Kasumi-1 (cell line): Measurements from ENCODE around the gene PTCD1.

ENCODE experiments used
- DNase-seq, 2 experiments: peaks; one replicate each; lab custom pipeline; 2025; lab: John Stamatoyannopoulos, UW

The PTCD1 gene

DNA sequence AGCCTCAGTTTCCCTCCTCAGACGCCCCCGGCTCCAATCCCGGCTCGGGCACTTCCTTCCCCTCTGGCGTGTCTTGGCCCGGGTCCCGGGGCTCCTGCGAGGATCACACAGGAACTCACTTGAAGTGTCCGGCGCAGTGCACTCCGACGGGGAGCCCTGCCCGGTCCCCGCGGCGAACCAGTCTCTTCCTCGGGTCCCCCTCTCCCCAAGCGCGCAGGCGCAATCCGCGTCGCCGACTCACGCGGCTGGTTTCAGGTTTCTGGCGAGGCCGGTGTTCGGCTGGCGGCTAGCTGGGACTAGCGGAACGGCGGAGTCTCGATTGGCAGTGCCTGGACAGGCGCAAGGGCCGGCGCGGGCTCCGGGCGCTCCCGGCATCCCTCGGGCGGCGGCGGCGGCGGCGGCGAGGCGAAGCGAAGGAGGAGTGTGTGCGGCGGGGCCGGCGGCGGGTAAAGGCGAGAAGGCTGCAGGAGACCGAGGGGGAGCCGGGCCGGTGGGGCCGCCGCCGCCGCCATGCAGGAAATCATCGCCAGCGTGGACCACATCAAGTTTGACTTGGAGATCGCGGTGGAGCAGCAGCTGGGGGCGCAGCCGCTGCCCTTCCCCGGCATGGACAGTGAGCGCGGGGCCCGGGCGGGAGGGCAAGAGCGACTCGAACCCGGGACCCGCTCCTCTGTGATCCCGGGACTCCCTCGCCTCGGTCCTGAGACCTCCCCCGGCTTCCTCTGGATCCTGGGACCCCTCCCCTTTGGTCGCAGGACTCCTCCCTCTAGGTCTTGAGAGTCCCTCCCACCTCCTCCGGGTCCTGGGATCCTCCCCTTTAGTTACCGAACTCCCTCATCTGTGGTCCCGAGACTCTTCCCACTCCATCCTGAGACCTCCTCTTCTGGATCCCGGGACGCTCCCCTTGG is at the start of gene PTCD1, which contains the start of gene CPSF4:
PTCD1 (minus strand) TSS at position 226 of the 908 bp plus-strand sequence. CDS start 3,556 bp downstream, outside the sequence.
CPSF4 (plus strand) TSS at position 371 of the 908 bp plus-strand sequence; CDS start at position 511, 140 bp downstream.
- DNase-seq = peak; percentile 92 to 93

GRCh38 chr7:99485094-99485493 is 46.5 kb upstream of the PTCD1 start:
- no peak for DNase-seq

GRCh38 chr7:99478464-99479440 is 40.2 kb upstream of the PTCD1 start:
- no peak for DNase-seq

DNA sequence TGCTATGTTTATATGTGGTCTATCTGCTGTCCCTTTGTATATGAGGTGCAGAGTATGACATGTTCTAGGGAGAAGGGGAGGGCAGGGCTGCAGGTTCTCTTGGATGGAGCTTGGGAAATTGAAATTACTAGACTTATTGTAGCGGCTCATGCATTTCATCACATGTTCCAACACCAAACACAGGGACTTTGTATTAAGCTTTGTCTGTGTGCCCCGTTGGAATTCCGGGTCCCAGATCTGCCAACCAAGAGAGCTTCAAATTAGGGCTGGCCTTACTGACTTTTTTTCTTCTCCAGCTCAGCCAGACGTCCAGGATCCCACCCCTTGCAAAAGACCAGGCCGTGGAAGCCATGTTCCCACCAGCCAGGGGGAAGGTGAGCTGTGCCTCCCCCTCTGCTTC is 37.5 kb upstream of the PTCD1 start:
- DNase-seq = no peak

GRCh38 chr7:99473315-99473596 is 34.7 kb upstream of the PTCD1 start:
- peak; percentile 88 to 93 for DNase-seq

GRCh38 chr7:99472561-99473314 is 34.1 kb upstream of the PTCD1 start, which contains the start of gene ZNF789:
ZNF789 (plus strand) TSS chr7:99472890; CDS start chr7:99476457, 3,567 bp downstream.
- peak; percentile 95 to 96 for DNase-seq

DNA sequence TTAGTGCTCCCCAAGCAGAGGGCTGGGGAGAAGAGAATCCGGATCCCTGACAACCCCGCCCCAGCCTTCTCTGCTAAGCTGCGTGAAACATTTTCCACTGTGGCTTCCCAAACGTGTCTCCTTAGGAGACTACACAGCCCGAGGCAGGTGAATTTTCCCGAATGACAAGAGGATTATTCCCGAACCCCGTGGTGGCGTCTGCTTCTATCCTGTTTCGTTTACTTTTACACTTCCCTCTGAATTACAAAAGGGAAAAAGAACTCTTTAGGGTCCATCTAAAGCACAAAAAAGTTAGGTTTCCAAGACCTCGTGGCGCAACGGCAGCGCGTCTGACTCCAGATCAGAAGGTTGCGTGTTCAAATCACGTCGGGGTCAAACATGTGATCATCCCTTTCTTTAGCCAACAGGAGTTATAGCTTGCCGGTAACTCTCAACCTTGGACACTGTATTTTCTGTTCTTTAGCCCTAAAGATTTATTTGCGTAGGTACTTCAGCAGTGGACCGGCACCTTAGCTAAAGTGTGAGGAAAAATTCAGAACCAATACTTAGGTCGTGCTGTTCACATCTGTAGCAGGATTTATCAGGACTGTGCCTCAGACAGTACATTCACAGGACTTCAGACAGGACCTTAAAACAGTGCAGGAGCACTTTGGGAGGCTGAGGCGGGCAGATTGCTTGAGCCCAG is 30.9 kb upstream of the PTCD1 start:
- no peak for DNase-seq

DNA sequence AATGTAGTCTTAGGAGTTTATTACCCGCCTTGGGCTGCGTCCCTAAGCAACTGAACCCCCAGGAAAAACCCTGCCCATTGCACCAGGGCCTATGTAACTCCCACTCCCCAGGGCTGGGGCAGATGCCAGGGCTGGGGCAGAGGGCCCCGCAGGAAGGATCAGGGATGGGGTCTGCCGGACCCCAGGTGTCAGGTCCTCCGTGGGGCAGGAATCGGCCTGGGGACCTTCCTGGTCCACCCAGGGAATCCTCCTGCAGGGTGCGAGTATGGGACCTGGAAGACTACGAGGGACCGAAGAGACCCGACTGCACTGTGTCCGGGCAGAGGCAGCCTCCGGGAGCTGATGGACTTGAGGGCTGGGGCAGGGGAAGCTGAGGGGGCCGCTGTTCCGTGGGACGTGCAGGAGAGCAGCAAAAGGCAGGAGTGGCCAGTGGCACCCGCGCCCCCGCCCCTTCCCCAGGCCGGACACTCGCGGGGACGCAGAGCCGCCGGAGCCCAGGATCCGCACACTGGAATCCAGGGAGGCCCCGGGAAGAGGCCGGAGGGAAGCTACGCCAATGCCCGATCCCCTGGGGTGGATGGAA is 29.8 kb upstream of the PTCD1 start:
- DNase-seq = no peak

GRCh38 chr7:99465421-99465768 is 26.8 kb upstream of the PTCD1 start:
- DNase-seq = no peak

DNA sequence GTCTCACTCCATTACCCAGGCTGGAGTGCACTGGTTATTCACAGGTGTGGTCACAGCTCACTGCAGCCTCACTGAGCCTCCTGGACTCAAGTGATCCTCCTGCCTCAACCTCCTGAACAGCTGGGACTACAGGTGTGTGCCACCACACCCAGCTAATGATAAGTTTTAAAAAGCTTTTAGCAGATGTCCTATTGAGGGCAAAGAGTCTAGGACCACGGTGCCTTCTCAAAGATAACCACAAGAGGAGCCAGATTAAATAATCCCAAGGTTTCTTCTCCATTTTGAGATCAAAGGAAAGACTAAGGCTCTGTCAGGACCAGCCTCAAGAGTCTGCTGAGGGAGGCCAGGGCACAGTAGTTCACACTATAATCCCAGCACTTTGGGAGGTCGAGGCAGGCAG is 22.6 kb upstream of the PTCD1 start:
- peak; percentile 17 to 39 for DNase-seq

DNA sequence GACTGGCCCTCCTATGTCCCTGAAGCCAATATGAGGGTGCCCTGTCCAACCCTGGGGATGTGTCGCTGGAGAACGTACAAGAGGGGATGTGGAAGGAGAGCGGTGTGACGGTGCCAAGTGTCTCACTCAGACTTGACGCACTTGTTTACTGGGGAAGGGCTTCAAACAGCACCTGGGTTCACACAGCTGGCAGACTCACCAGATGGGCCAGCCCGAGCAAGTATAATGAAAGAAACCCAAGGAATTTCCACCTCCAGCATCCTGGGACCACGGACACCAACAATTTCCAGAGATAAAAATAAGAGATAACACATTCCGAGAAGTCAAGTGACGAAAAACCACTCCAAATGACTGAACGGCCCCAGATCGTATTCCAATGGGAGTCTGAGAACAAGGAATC is 22.1 kb upstream of the PTCD1 start:
- no peak for DNase-seq

GRCh38 chr7:99459087-99459486 is 20.5 kb upstream of the PTCD1 start:
- peak; percentile 59 to 60 for DNase-seq

DNA sequence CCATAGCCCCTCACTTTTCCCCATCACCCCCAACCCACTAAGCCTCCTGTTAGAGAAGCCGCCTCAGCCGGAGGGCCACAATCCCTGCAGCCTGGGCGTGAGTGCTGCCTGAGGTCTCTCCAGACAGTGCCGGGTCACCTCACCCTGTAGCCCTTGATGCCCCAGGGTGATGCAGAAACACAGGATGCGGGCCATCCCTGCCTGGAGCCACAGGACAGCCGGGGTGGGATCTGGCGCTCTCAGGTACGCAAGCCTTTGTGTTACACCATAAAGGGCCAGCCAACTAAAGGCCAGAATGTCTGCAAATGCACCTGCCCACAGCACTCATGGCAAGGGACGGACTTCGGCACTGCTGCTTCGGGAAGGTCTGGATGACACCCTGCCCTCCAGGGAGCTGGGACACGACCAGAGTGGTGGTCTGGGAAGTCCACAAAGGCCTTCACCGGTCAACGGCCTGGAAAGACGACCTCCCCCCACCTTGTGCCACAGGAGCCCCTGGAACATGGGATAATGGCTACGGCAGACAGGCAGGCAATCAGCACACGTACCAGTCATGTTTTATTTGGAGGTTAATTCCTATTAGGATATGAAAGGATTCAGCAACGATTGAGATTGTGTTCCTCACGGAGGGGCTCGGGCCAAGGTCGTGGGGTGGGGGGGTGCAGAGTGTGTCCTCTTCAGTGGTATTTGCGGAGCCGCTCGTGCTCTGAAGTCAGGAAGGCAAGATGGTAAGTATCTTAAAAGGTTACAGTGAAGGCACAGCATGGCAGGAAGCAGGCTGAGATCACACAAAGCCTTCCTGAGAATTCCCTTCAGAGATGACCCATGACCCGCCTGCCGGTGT is 19.3 kb upstream of the PTCD1 start:
- DNase-seq = no peak

GRCh38 chr7:99457050-99457649 is 18.6 kb upstream of the PTCD1 start:
- no peak for DNase-seq

DNA sequence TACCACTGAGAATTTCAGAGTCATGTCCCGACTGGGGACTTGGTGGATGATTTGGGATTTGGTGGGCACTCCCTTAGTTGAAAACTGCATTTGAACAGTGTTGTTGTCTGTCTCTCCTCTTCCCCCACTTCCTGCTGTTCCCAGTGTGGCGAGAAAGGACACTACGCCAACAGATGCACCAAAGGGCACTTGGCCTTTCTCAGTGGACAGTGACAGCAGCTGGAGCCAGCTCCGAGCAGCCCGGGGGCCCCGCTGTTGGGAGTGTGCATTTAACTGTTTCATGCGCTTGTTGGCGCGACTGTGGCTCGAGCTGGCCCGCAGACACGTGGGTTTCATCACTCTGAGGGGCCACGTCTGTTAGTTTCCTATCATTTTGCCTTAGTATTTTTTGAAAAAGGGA is 17.7 kb upstream of the PTCD1 start:
- DNase-seq = no peak

DNA sequence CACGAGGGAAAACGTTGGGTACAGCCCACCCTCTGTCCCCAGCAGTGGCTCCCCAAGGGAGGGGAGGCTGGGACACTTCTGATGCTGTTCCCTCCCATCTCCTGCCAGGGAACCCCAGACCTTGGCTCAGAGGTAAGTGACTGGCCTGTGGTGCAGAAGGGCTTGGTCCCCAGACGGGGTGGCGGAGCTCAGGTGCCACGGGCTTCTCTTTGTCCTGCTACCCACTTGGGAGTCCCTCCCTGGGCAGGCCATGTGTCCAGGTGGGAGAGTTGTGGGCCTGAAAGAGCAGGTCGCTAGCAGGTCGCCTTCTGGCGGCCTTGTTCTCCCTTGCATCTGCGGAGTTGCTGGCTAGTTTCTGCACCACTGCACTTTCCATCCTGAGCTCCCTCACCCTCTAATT is 17.3 kb upstream of the PTCD1 start:
- DNase-seq = no peak

- DNase-seq = no peak
Observed at GRCh38 chr7:99453105-99453504, 14.5 kb upstream of the PTCD1 start.

- DNase-seq = no peak
Observed at GRCh38 chr7:99452541-99452940, 13.9 kb upstream of the PTCD1 start.

DNA sequence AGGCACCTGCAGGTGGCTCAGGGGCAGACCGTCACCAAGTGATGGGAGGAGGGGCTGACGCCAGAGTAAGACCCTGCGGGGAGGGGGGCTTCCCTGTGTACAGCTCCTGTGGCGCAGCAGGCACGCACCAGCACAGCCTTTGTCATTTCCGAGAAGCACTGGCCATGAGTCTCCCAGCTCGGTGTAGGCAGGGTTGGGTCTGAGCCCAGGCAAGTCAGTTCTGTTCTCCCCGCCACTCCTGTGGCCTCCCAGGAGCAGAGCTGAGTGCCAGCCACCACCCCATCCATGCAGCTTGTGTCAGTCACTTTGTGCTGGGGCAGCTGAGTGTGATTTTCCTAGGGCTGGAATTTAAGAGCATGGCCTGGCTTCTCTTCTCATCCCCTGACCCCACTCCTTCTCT is 13.3 kb upstream of the PTCD1 start:
- DNase-seq = no peak

DNA sequence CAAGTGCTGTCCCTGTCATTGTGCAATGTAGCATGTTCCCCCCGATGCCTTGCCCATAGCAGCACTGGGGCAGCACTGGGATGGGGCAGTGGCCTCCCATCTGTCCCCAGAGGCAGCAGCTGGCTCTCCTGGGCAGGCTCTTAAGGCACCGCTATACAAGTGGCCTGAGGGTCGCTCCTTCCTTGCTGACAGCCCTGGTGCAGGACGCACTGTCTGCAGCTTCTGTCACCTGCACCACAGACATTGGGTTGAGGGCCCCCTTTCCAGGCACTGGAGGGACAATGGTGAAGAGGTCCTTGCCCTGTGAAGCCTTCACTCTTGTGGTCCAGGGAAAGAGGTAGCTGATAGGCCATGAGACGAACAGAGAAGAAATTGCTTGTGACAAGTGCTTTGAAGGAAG is 10.7 kb upstream of the PTCD1 start:
- no peak for DNase-seq
